AG09309 (cell line): Measurements from ENCODE around the gene GIMAP8.

Experiments used
- DNase-seq: peaks from one replicate; pipeline ENCODE4 v3.0.0-alpha.2; 2010; ENCODE audit warnings: low read depth
- H3K4me3 ChIP-seq: 2 replicates; pipeline ENCODE4 v1.5.1; 2011; ENCODE audit warnings: mild to moderate bottlenecking, low read depth, low read length, moderate library complexity; ENCODE audit not compliant: control insufficient read depth
- TF ChIP-seq, protein P1 (sequence below): IDR thresholded peaks from 2 replicates; pipeline ENCODE4 v1.5.1; 2011; ENCODE audit warnings: mild to moderate bottlenecking, low read depth, low read length, inconsistent platforms; ENCODE audit not compliant: insufficient read depth, control insufficient read depth; ENCODE audit errors: missing control alignments

The GIMAP8 gene

DNA sequence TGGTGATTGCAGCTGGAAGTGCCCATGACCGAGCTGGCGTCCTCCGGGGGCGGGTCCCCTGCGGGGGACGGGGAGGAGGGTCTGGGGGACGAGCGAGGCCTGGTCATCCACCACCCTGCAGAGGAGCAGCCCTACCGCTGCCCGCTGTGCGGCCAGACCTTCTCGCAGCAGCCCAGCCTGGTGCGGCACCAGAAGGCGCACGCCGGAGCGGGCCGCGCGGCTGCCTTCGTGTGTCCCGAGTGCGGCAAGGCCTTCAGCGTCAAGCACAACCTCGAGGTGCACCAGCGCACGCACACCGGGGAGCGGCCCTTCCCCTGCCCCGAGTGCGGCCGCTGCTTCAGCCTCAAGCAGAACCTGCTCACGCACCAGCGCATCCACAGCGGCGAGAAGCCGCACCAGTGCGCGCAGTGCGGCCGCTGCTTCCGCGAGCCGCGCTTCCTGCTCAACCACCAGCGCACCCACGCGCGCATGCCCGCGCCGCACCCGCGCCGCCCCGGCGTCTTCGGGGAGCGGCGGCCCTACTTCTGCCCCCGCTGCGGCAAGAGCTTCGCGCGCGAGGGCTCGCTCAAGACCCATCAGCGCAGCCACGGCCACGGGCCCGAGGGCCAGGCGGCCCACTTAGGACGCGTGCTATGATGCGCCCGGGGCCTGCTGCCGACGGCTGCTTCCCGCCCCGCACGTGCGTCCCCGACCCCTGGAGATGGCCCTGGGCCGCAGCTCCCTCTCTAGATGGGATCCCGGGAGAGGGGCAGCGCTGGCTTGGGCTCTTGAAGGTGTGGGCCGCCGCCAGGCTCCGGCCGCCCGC, 42.6 kb upstream of the GIMAP8 start:
- TF ChIP-seq, protein P1, sequence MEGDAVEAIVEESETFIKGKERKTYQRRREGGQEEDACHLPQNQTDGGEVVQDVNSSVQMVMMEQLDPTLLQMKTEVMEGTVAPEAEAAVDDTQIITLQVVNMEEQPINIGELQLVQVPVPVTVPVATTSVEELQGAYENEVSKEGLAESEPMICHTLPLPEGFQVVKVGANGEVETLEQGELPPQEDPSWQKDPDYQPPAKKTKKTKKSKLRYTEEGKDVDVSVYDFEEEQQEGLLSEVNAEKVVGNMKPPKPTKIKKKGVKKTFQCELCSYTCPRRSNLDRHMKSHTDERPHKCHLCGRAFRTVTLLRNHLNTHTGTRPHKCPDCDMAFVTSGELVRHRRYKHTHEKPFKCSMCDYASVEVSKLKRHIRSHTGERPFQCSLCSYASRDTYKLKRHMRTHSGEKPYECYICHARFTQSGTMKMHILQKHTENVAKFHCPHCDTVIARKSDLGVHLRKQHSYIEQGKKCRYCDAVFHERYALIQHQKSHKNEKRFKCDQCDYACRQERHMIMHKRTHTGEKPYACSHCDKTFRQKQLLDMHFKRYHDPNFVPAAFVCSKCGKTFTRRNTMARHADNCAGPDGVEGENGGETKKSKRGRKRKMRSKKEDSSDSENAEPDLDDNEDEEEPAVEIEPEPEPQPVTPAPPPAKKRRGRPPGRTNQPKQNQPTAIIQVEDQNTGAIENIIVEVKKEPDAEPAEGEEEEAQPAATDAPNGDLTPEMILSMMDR, result no peak
- DNase-seq, result no peak
- H3K4me3 ChIP-seq, result no peak overlapping the region

- DNase-seq, result no peak
- TF ChIP-seq, protein P1, result no peak
- H3K4me3 ChIP-seq, result no peak overlapping the region
These were observed 41.8 kb upstream of the GIMAP8 start for GRCh38 chr7:150408393-150409299.

DNA sequence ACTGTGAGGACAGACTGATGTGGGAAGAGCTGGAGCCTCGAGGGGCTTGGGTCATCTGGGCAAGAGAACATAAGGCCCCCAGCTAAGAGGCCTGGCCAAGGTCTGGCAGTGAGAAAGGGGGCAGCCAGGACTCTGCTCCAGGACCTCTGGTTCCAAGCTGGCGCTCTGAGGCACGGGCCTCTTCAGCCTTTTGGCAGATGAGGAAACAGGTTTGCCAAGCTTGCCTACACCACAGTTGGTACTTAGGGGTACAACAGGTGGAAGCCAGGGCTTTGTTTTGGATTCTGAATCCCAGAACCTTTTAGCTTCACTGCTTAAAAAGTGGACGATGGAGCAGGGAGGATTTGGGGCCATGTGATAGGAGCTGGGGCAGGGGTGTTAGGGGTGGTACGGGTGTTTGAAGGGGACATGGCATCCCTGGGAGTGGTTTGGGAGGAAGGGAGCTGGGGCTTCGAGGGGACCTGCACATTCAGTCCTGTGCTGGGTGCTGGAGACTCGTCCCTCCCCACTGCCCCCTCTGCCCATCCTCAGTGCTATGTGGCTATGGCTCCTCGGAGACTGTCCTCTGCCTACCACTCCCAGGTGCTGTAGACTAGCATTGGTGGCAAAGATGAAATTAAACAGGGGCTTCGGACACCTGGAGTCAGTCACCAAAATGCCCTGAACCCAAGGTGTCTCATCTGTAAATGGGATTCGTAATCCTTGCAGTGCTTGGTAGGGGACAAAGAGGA, 41.0 kb upstream of the GIMAP8 start:
- TF ChIP-seq, protein P1, result no peak
- H3K4me3 ChIP-seq, result no peak overlapping the region
- no peak for DNase-seq

GRCh38 chr7:150410131-150410530, 40.3 kb upstream of the GIMAP8 start:
- no peak for DNase-seq
- H3K4me3 ChIP-seq, result no peak overlapping the region
- TF ChIP-seq, protein P1, result no peak

DNA sequence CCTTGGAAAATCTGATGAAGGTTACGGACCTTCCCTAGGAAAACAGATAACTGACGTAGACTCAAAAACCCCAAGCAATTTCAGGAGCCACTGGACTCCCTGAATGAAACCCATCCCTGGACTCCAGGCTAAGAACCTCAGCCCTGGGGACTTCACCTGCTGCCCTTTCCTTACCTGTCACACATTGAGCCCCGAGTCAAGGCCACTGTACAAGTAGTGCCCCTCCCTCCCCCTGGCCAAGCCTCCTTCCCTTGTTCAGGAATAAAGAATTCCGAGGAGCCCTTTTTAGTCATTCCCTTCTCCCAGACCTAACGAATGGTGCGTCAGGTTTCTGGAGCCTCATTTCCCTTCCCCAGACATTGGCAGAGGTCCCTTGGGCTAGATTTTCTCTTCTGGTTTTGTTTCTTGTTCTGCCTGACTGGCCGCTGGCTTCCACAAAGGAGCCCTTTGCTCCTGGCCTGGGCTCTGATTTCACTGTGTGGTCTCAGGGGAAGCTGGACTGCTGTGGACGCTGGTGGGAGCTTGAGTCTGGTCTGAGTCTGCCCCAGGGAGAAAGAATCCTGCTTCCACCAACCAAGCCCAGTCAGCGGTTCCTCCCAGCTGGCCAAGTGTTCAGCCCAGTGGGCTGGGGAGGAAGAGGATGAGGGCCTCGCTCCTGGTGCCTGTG, 39.6 kb upstream of the GIMAP8 start:
- DNase-seq, result no peak
- TF ChIP-seq, protein P1, result no peak
- H3K4me3 ChIP-seq, result no peak overlapping the region

DNA sequence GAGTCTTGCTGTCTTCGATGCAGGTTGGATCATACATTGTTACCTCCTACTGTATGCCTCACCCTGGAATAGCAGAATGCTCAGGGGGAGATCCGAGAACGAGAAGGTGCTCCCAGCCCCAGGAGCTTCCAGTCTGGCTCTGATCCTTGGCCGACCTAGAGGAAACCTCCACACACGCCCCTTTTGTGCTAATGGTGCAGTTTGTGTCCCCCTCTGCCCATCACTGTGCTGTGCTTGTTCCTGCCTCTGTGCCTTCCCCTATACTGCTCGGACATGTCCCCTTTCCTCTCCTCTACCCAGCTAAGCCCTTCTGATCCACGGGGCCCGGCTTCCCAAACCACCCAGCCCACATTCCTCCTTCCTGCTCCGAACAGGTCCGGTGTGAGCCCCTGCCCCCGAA, 38.8 kb upstream of the GIMAP8 start:
- no peak overlapping the region for H3K4me3 ChIP-seq
- TF ChIP-seq, protein P1, result no peak
- no peak for DNase-seq
